IMR-90 (cell line): Measurements from ENCODE around the gene FBXO31. TPM values are rescaled to one million over a fixed set of nuclear protein-coding genes. Genes with fewer than 3 reads are reported as not detected.

Experiments
- ATAC-seq: fragments of 200-7000 bp; cut with Tn5 transposase; 2 replicates; pipeline ENCODE4 v1.9.1; 2020; ENCODE audit warnings: low read depth, mild to moderate bottlenecking, moderate library complexity
- BruUV-seq: library from RNA; stranded (reverse); fragments of 400-500 nt; replicated peaks from 2 replicates; lab custom pipeline; 2021; lab: Mats Ljungman, UMichigan
- CTCF ChIA-PET: fragments of 300-600 bp; formaldehyde crosslinking; extraction: SDS; loops from one replicate; lab custom pipeline; 2021; ENCODE audit warnings: antibody characterized with exemption; lab: Yijun Ruan, JAX
- POLR2A ChIA-PET: fragments of 300-600 bp; sonication (Branson Sonifier 250); formaldehyde crosslinking; loops from one replicate; lab custom pipeline; 2022; ENCODE audit warnings: antibody characterized with exemption; ENCODE audit not compliant: unreplicated experiment; lab: Charles Lee
- DNase-seq: peaks from one replicate; pipeline ENCODE4 v3.0.0; 2013
- H2AFZ ChIP-seq: replicated peaks from 2 replicates; pipeline ENCODE3; 2013; ENCODE audit warnings: low read length, mild to moderate bottlenecking; ENCODE audit not compliant: poor library complexity
- H2AK5ac ChIP-seq: 2 replicates; pipeline ENCODE4 v1.6.1; 2013; ENCODE audit warnings: low read depth, low read length, inconsistent platforms
- H2AK9ac ChIP-seq: replicated peaks from 2 replicates; pipeline ENCODE3; 2013; ENCODE audit warnings: mild to moderate bottlenecking, low read depth, low read length, moderate library complexity; ENCODE audit not compliant: poor library complexity
- H2BK120ac ChIP-seq: 2 replicates; pipeline ENCODE4 v1.6.1; 2013; ENCODE audit warnings: low read depth, low read length, inconsistent platforms
- H2BK15ac ChIP-seq: 3 replicates; pipeline ENCODE4 v1.6.1; 2013; ENCODE audit warnings: low read depth, low read length, inconsistent platforms
- H2BK20ac ChIP-seq: 2 replicates; pipeline ENCODE4 v1.6.1; 2013; ENCODE audit warnings: low read depth, mild to moderate bottlenecking, inconsistent platforms, low read length, moderate library complexity
- H2BK5ac ChIP-seq: 2 replicates; pipeline ENCODE4 v1.6.1; 2013; ENCODE audit warnings: mild to moderate bottlenecking, low read depth, low read length, inconsistent platforms; ENCODE audit not compliant: poor library complexity, severe bottlenecking
- H3K14ac ChIP-seq: replicated peaks from 2 replicates; pipeline ENCODE4 v1.6.1; 2013; ENCODE audit warnings: low read depth, low read length, inconsistent platforms
- H3K18ac ChIP-seq: 2 replicates; pipeline ENCODE4 v1.6.1; 2013; ENCODE audit warnings: low read depth, low read length, control low read depth
- H3K23ac ChIP-seq: 2 replicates; pipeline ENCODE4 v1.6.1; 2013; ENCODE audit warnings: low read depth, low read length, inconsistent platforms
- H3K27ac ChIP-seq: 2 replicates; pipeline ENCODE4 v1.5.1; 2013; ENCODE audit warnings: mild to moderate bottlenecking, control low read depth, low read length; ENCODE audit not compliant: insufficient read depth
- H3K27me3 ChIP-seq: 2 replicates; pipeline ENCODE4 v1.6.1; 2013; ENCODE audit warnings: low read length; ENCODE audit not compliant: control insufficient read depth, insufficient read depth
- H3K36me3 ChIP-seq: 2 replicates; pipeline ENCODE4 v1.6.1; 2013; ENCODE audit warnings: low read length, mixed read lengths; ENCODE audit not compliant: control insufficient read depth, insufficient read depth
- H3K4ac ChIP-seq: 2 replicates; pipeline ENCODE4 v1.6.1; 2013; ENCODE audit warnings: low read depth, low read length, inconsistent platforms
- H3K4me1 ChIP-seq: 2 replicates; pipeline ENCODE4 v1.6.1; 2013; ENCODE audit warnings: low read length, mixed read lengths; ENCODE audit not compliant: control insufficient read depth, insufficient read depth
- H3K4me2 ChIP-seq: 2 replicates; pipeline ENCODE4 v1.6.1; 2013; ENCODE audit warnings: low read depth, mild to moderate bottlenecking, control low read depth, low read length, moderate library complexity
- H3K4me3 ChIP-seq: 2 replicates; pipeline ENCODE4 v1.5.1; 2013; ENCODE audit warnings: low read depth, mild to moderate bottlenecking, control low read depth, low read length, moderate library complexity; ENCODE audit not compliant: insufficient read depth
- H3K56ac ChIP-seq: 2 replicates; pipeline ENCODE4 v1.6.1; 2013; ENCODE audit warnings: low read length, inconsistent platforms; ENCODE audit not compliant: insufficient read depth; ENCODE audit errors: extremely low read depth
- H3K79me1 ChIP-seq, 2 experiments: 2 replicates each; pipeline ENCODE4 v1.6.1; 2013; ENCODE audit warnings: low read length in 2 of 2, inconsistent platforms in 1 of 2, low read depth in 1 of 2
- H3K9ac ChIP-seq: 2 replicates; pipeline ENCODE4 v1.6.1; 2013; ENCODE audit warnings: low read depth, low read length, control low read depth
- H3K9me1 ChIP-seq: 2 replicates; pipeline ENCODE4 v1.6.1; 2013; ENCODE audit warnings: low read length, inconsistent platforms; ENCODE audit not compliant: insufficient read depth
- H3K9me3 ChIP-seq: 2 replicates; pipeline ENCODE4 v1.6.1; 2013; ENCODE audit warnings: low read length; ENCODE audit not compliant: control insufficient read depth, insufficient read depth
- H4K20me1 ChIP-seq: 2 replicates; pipeline ENCODE4 v1.6.1; 2013; ENCODE audit warnings: low read length, inconsistent platforms; ENCODE audit not compliant: insufficient read depth
- H4K5ac ChIP-seq: 2 replicates; pipeline ENCODE4 v1.6.1; 2013; ENCODE audit warnings: mild to moderate bottlenecking, low read depth, low read length, control low read depth
- H4K8ac ChIP-seq, 2 experiments: 2 replicates each; pipeline ENCODE4 v1.6.1; 2013; ENCODE audit warnings: low read depth in 2 of 2, low read length in 2 of 2, control low read depth in 1 of 2, inconsistent platforms in 1 of 2
- H4K91ac ChIP-seq: 2 replicates; pipeline ENCODE4 v1.6.1; 2013; ENCODE audit warnings: low read depth, low read length, inconsistent platforms; ENCODE audit not compliant: insufficient read depth
- POLR2A ChIP-seq: IDR thresholded peaks from 2 replicates; pipeline ENCODE4 v1.6.1; 2012; ENCODE audit warnings: mild to moderate bottlenecking, low read depth, low read length
- RFX5 ChIP-seq: IDR thresholded peaks from 2 replicates; pipeline ENCODE4 v1.8.0; 2012; ENCODE audit warnings: low read depth, mild to moderate bottlenecking, low read length, moderate library complexity
- WGBS, 2 experiments: methylation state at CpG; one replicate each; pipeline versions ENCODE4 v1.1.5 to v1.1.7; 2013; ENCODE audit warnings: missing lambda C conversion rate in 2 of 2; ENCODE audit not compliant: insufficient read length in 1 of 2; ENCODE audit errors: extremely low coverage in 2 of 2; 5-methylcytosine and 5-hydroxymethylcytosine counted together
- dilution Hi-C: fragments of 300-500 bp; cut with HindIII; formaldehyde crosslinking; loops from one replicate; pipeline ENCODE4 v1.14.3; 2018; ENCODE audit warnings: low sequenced_read_pairs; ENCODE audit not compliant: unreplicated experiment
- in situ Hi-C: fragments of 300-500 bp; cut with MboI; formaldehyde crosslinking; loops from 3 replicates; pipeline ENCODE4 v1.14.3; 2019; ENCODE audit warnings: low sequenced_read_pairs, inconsistent platforms, mixed read lengths
- intact Hi-C: fragments of 100-400 bp; cut with micrococcal nuclease; formaldehyde crosslinking; loops from 2 replicates; pipeline ENCODE4 v1.10.0; 2022
- polyA plus RNA-seq, 3 experiments: library from polyadenylated mRNA; depleted of rRNA; stranded (reverse); fragments of >200 nt; gene quantifications; 2 replicates each; pipeline ENCODE4 v1.2.3, GENCODE V29; 2012; ENCODE audit warnings: low replicate concordance in 1 of 3
- total RNA-seq: library from RNA; depleted of rRNA; stranded (reverse); fragments of >200 nt; gene quantifications from 2 replicates; pipeline ENCODE4 v1.2.3, GENCODE V29; 2012

The FBXO31 gene
- total and polyA plus RNA-seq, 2 of the 4 experiments (the other 2 are of a cell fraction), result 10.4 to 16.9 TPM

- no peak overlapping the region for H2AK5ac ChIP-seq
- H3K9ac ChIP-seq, result no peak overlapping the region
- in situ Hi-C loops (no loop called here), dilution Hi-C loops (no loop called here), intact Hi-C loops (loop anchor here (1.0 kb wide), 1 partner anchor 736 kb away; no protein-coding TSS in a partner anchor)
- TF ChIP-seq RFX5, result no peak
- TF ChIP-seq POLR2A, result no peak
- H4K91ac ChIP-seq, result no peak overlapping the region
- DNase-seq, result no peak
- no CpG with 5 or more reads among the region's 13 CpGs for WGBS, 2 experiments
- no peaks in the 10 kb centered on the region for H4K20me1 ChIP-seq
- no peak overlapping the region for H3K4me2 ChIP-seq
- no peak overlapping the region for H2BK120ac ChIP-seq
- no peaks in the 10 kb centered on the region for H3K4me1 ChIP-seq
- no peak overlapping the region for H3K23ac ChIP-seq
- H2AFZ ChIP-seq, result no peak overlapping the region
- no peak overlapping the region for H2BK5ac ChIP-seq
- no peak overlapping the region for H2BK20ac ChIP-seq
- no peaks in the 10 kb centered on the region for H3K9me3 ChIP-seq
- no peak overlapping the region for H2AK9ac ChIP-seq
- POLR2A ChIA-PET, result no interaction called here
- H3K4me3 ChIP-seq, result no peak overlapping the region
- H3K79me1 ChIP-seq, result no peaks in the 10 kb centered on the region
- H3K36me3 ChIP-seq, result no peaks in the 10 kb centered on the region
- no peak overlapping the region for H3K18ac ChIP-seq
- ATAC-seq, result no peak
- no peaks in the 10 kb centered on the region for H3K9me1 ChIP-seq
- no peak overlapping the region for H3K4ac ChIP-seq
- H3K14ac ChIP-seq, result no peak overlapping the region
- no peak overlapping the region for H4K5ac ChIP-seq
- no peak overlapping the region for H4K8ac ChIP-seq
- CTCF ChIA-PET, result no interaction called here
- BruUV-seq, result no TSS peak
- H3K27ac ChIP-seq, result no peak overlapping the region
- H2BK15ac ChIP-seq, result no peak overlapping the region
- H3K56ac ChIP-seq, result no peak overlapping the region
- no peaks in the 10 kb centered on the region for H3K27me3 ChIP-seq
Observed at GRCh38 chr16:87298857-87299465, 84.6 kb downstream of the FBXO31 start.
